ENCODE data around the gene TCEANC.

GRCh38 chrX:13661735-13662288, 8.9 kb downstream of the TCEANC start:
- TF ChIP-seq EZH2 (IDR thresholded peaks at IDR 0.05; ENCODE audit: borderline replicate concordance, low read depth, low read length, poor library complexity, severe bottlenecking) (no peak), CTCF (conservative IDR thresholded peaks at IDR 0.05; ENCODE audit: low read depth, low read length) (no peak)
